ENCODE data around the gene NTN4.

The NTN4 gene

DNA sequence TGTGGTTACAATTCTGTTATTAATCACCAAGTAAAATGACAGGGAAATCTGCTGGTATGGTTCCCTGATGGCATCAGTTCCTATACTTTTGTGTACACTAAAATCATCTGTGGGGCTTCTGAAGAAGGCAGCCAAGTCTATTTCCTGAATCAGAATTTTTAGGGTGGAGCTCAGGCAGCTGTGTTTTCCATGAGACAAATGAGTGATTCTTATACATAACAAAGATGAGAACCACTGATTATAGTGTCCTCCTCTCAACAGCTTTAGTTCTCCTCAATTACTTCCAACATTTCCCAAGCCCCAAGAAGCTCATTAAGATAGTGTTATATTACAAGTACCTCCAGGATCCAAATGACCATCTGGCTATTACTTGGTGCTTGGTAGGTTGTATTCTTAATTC is 174.8 kb downstream of the NTN4 start:
- DNase-seq = no peak
- no peak for TF ChIP-seq GATA1 (IDR thresholded peaks at IDR 0.05; ENCODE audit: low read depth, low read length)
- no peak for TF ChIP-seq POLR2A (IDR thresholded peaks at IDR 0.05; ENCODE audit: low read length)

DNA sequence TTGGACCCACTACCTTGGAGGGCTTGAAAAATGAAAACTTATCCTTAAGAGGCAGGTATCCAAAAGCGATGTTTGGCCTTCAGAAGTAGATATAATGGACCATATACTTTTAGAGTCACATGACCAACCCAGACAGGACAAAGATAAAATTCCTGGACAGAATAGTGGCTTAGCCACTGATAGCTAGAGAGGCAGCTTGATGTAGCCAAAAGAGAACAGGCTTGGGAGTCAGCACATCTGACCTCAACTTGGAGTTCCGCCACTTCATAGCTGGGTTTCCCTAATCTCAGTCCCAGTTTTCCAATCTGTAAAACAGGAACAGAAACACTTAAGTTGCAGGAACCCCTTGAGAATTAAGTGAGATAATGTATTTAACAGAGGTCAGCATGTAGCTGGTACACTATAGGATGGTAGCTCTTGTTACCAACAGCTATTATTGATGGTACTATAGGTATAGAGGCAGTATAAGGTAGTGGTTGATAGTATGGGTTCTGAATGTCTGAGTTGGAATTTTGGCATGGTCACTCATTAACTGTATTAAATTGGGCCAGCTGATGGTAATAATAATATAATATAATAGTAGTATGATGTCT is 176.1 kb downstream of the NTN4 start:
- no peak for DNase-seq
- TF ChIP-seq GATA1 (IDR thresholded peaks at IDR 0.05; ENCODE audit: low read depth, low read length) (no peak), POLR2A (IDR thresholded peaks at IDR 0.05; ENCODE audit: low read length) (no peak)

DNA sequence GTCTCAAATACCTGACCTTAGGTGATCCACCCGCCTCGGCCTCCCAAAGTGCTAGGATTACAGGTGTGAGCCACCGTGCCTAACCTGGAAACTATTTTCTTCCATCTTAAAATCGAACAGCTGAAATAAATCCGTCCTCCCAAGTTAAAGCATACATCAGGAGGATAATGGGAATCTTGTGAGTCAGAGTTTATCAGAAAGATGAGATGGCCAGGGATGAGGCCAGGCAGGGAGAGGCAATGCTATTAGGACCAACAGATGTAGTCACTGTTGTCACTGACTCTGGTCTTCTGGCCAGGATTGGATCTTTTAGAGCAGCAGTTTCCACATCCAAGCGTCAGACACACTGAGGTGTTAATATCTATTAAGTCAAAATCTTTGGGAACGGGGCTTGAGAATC is 177.5 kb downstream of the NTN4 start:
- no peak for TF ChIP-seq POLR2A (IDR thresholded peaks at IDR 0.05; ENCODE audit: low read length)
- TF ChIP-seq GATA1 (IDR thresholded peaks at IDR 0.05; ENCODE audit: low read depth, low read length) = no peak
- DNase-seq = no peak

DNA sequence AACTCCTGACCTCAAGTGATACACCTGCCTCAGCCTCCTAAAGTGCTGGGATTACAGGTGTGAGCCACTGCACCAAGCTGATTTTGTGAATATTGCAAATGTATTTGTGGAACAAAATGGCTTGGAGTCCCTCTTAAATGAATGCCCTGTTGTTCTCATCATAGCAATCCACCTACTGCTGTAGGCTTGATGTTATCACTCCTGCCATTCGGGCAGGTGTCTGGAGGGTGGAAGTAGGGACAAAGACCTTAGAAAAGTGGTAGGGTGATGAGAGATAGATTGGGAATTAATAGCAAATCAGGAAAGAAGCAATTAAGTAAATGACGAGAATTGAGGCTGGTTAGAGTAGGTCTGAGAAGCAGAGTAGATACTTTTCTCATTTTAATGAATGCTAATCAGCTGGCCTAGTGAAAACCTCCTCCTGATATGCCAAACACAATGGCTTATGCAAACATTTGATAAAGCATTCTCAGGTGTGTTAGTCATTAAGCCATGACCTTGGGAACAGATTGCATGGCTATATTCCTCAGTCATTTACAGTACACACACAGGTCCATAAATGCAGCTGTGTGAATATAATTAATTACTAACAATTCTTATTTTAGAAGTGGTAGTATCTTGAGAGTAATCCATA is 178.8 kb downstream of the NTN4 start:
- TF ChIP-seq GATA1 (IDR thresholded peaks at IDR 0.05; ENCODE audit: low read depth, low read length) (no peak), POLR2A (IDR thresholded peaks at IDR 0.05; ENCODE audit: low read length) (no peak)
- no peak for DNase-seq

DNA sequence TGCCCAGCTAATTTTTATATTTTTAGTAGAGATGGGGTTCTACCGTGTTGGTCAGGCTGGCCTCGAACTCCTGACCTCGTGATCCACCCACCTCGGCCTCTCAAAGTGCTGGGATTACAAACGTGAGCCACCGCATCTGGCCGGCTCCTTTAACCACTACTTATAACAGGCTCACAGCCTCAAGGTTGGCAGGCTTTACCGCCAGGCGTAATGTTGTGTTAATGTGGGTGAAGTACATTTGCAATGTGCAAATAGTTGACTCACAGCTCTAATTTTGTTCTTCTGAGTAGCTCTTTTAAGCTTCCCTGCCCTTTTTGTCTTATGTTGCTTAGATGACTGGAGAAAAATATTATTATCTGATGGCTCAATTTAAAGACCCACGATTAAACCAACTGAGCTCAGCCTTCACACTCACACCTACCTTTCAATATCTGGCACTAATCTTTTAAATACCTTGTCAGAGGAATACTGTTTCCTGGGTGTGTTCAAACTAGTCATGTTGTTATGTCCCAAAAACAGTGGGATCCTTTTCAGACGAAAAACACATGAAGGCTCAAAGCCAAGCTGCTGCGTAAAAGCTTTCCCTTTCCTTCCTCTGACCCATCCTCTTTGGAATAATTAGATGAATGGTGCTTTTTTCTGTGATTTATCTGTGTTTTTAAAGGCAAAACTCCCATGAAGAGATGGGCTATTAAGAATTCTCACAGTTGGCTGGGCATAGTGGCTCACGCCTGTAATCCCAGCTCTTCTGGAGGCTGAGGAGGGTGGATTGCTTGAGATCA is 182.1 kb downstream of the NTN4 start:
- TF ChIP-seq POLR2A (IDR thresholded peaks at IDR 0.05; ENCODE audit: low read length) (no peak), GATA1 (IDR thresholded peaks at IDR 0.05; ENCODE audit: low read depth, low read length) (no peak)
- DNase-seq = no peak

All from erythroblast (primary cell).